WTC11 (cell line): ENCODE results near the gene PCNP.

Experiments used
- CTCF ChIP-seq: fragments of 200-600 bp; IDR thresholded peaks from 2 replicates; pipeline ENCODE4 v1.8.0; 2022; ENCODE audit warnings: antibody characterized with exemption
- OVOL2 ChIP-seq: fragments of 250-450 bp; sonication (Bioruptor Pico); IDR thresholded peaks from 2 replicates; pipeline ENCODE4 v1.9.0; 2021; ENCODE audit warnings: mild to moderate bottlenecking, borderline replicate concordance

GRCh38 chr3:101548527-101549105 is 25.4 kb upstream of the PCNP start:
- TF ChIP-seq CTCF (no peak), OVOL2 (CRISPR knock-in tag) (no peak)
